GM12892 (cell line): ENCODE results near the gene FRS3.

ENCODE experiments used
- DNase-seq: peaks from one replicate; pipeline ENCODE4 v3.0.0; 2011; ENCODE audit not compliant: insufficient read length
- FAIRE-seq: peaks from 2 replicates; lab custom pipeline; 2011; peaks lifted over from hg19 to GRCh38; lab: Jason Lieb, UNC
- POLR2A ChIP-seq: IDR thresholded peaks from 2 replicates; pipeline ENCODE4 v1.6.1; 2011; ENCODE audit warnings: low read depth, low read length, control low read depth
- POLR2AphosphoS5 ChIP-seq: IDR thresholded peaks from 2 replicates; pipeline ENCODE4 v1.6.1; 2011; ENCODE audit warnings: low read depth, low read length, control low read depth
- TAF1 ChIP-seq: IDR thresholded peaks from 2 replicates; pipeline ENCODE4 v1.6.1; 2011; ENCODE audit warnings: low read depth, mild to moderate bottlenecking, control low read depth, low read length, borderline replicate concordance

FRS3 gene

DNA sequence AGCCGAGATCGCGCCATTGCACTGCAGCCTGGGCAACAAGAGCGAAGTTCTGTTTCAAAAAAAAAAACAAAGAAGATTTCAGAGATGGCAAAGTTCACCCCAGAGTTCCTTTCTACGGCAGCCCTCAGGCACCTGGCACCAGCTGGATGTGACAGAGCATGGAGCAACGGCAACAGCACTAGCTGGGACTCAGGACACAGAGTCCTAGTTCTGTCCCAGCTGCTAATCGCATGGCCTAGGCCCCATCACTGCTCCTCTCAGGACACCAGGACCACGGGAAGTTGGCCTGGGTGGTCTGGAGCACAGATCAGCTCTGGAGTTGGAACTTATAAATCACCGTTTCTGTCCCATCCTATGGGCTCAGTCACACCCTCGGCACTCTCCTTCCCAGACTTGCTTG lies 33.6 kb downstream of the FRS3 start:
- FAIRE-seq = no peak
- no peak for DNase-seq

DNA sequence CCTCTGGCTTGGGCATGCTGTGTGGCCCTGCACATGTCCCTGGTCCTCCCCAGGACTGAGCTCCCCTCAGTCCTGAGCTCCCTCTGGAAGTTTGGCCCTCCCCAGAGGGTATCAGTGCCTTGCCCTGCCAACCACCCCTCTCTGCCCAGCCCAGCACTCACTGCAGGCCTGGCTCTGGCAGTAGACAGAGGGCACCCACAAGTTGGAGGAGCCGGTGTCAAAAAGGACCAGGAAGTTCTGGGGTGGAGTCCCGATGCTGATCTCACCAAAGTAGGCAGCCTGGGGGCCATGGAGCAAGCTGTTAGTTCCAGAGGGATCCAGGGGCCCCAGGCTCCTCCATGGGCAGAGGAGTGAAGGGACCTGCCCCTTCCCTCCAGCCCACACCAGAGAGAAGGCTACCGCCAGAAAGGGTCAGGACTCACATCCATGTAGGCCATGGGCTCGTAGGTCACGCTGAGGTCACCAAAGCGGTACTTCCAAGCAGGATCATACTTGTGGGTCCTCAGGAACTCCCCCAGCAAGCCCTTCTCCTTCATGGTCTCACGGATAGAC lies 35.4 kb downstream of the FRS3 start:
- no peak for TF ChIP-seq POLR2AphosphoS5
- no peak for TF ChIP-seq TAF1
- TF ChIP-seq POLR2A = no peak
- FAIRE-seq = no peak
- DNase-seq = no peak

More for the DNA sequence above, 33.6 kb downstream of the FRS3 start:
- TF ChIP-seq POLR2AphosphoS5 (no peak), POLR2A (no peak), TAF1 (no peak)

DNA sequence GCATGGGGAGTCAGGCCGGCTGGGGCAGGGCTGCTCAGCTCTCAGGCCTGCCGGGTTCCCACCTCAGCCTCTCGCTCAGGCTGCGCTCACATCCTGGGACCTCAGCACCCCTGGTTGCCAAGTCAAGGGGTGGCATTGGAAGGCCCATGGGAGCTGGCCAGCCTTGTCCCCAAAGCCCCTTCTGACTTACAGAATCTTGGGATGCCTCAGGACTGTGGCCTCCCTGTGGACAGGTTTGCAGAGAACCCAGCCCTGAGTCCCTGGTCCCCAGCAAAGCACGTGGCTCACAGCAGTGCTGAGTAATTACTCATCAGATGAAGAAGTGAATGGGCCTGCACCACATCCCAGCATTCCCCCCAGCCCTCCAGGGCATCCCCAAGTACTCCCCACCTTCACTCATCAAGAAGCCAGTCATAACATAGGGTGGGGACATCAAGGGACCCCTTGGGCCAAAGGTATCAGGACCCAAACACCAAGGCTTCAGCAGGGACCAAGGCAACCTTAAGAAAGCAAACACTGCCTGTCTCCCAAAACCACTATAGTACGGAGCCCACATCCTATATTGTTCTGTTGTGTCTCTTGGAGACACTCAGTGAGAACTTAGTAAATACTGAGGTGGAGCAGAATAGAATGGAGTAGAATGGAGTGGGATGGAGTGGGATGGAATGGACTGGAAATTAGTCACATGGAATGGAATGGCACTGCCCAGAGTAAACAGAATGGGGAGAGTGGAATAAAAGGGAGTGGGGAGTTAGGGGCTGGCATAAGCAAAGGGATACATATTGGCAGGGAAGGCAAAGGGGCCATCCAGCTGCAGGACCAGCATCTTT lies 36.1 kb downstream of the FRS3 start:
- TF ChIP-seq TAF1 (no peak), POLR2A (no peak), POLR2AphosphoS5 (no peak)
- no peak for FAIRE-seq
- DNase-seq = no peak

DNA sequence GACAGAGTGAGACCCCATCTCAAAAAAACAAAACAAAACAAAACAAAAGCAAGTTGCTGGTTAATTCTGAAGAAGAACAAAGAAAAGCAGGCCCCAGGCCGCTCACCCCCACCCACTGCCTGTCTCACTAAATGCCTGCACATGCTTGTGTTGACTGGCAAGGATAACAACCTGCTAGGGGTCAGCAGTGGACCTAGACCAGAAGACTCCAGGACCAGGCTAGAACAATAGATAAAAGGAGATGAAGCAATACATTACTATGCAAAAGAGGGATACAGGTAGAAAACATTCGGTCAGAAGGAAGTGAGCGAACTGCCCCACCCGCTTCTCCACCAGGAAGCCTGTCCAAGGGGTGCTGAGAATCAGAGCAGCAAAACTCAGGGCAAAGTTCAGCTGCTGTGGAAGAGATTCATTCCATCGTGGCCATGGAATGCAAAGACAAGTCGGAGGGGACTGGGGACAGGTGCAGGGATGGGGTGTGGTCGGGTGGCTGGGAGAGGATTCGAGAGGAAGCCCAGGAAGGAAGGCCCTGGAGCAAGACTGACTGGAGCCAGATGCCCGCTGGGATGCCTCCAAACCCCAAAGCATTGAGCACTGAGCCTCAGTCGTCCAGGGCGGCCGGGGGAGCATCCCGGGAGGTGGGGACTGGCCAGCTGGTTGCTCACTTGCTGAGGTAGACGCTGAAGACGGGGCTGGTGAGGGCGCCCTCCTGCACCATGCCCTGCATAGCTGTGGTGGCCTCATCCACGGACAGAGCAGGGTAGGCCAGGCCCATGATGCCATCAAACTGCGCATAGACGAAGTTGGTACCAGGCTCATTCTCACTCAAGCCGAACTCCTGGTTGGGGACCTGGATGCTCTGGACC lies 37.8 kb downstream of the FRS3 start:
- TF ChIP-seq TAF1 (no peak), POLR2AphosphoS5 (no peak), POLR2A (no peak)
- DNase-seq (no peak), FAIRE-seq (no peak)

DNA sequence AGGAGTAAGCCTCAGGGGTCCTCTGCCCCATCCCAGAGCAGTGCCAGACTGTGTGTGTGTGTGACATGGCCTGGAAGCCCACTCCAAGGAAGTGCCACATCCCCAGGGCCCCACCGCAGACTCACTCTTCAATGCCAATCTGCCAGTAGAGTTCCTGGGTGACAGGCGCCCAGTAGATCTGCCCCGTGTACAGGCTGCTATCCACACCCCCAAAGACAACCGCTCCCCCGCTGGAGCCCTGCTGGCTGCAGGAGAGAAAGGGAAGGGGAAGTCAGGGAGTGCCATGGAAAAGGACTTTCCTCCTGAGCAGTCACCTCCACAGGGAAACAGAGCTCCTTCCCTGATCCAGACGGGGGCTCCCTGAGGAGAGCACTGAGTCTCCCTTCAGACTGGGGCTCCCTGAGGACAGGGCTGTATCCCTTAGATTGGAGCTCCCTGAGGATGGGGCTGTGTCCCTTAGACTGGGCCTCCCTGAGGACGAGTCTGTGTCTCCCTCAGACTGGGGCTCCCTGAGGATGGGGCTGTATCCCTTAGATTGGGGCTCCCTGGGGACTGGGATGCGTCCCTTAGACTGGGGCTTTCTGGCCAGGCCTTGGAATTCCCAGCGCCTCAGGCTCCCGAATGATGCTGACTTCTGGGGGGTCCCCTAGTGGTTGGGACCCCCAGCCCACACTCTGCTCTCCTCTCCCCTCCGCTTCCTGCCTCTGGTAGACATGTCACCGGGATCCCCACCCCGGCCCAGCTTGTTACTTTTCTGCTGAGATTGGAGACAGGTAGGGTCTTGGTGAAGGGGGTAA lies 39.1 kb downstream of the FRS3 start:
- FAIRE-seq (no peak), DNase-seq (no peak)
- TF ChIP-seq POLR2A (no peak), TAF1 (no peak), POLR2AphosphoS5 (no peak)

DNA sequence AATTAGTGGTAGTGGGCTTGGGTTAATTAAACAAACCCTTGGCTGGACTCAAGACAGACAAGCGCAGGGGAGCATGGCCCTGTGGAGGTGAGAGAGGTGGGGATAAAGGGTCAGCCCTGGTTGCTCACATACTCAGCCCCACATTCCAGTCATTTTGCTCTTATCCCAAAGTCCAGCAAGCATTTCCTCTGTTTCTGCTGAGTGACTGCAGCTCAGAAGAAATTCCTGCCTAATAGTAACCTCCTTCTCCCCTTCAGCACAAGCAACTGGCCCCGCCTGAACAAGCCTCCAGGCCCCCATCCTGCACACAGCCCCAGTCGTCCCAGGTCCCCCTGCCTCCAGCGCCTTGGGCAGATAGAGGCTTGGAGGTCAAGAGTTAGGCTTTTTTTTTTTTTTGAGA lies 40.7 kb downstream of the FRS3 start:
- TF ChIP-seq TAF1 = no peak
- TF ChIP-seq POLR2AphosphoS5 = no peak
- TF ChIP-seq POLR2A = no peak
- DNase-seq = no peak
- FAIRE-seq = no peak

DNA sequence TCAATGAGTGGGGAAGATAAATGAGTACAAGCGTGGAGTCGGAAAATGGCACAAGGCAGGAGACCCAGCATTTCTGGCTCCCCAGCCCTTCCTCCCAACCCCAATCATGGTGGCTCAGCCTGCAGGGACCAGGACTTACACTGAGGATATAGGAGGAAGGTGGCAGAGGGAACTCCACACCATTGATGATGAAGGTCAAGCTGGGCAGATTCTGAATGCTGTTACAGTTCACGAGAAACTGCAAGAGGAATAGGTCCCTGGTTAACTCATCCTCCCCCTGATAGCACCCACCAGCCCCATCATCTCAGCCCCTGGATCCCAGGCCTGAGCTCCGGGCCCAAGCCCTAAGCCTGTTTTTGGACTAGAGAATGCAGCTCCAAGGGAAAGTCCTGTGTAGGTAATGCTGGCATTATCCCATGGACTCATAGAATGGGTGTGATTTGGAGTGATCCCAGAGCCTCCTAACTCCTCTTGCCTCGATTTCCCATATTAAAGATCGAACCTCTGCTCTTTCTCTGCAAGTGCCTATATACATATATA lies 42.0 kb downstream of the FRS3 start:
- DNase-seq (no peak), FAIRE-seq (no peak)
- no peak for TF ChIP-seq POLR2AphosphoS5

DNA sequence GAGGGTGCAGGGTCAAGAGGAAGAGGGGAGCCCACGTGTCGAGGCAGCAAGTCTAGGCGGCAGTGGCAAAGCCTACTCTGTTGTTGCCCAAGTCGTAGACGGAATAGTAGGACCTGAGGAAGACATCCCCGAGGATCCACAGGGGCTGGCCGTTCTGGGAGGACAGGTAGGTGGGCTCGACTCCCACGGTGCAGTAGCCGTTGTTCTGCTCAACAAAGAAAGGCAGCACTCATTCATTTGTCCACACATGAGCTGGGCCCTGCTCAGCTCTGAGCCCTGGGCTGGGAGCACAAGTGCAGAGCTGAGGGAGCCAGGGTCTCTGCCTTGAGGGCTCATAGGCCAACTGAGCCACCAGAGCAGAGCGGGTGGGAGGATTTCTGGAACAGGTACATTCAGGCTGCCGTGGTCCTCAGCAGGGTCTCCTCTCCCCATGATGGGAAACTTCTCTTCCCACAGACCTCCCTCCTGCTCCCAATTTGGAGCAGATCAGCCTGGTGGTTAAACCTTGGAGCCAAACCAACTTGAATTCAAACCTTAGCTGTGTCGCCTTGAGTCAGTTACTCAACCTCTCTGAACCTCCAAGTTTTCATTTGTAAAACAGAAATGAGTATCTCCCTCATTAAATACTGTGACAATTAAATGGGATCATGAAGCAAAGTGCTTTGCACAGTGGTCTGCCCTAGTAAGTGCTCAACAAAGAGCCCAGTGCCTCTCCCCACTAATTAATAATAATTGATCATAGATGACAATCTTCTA lies 42.7 kb downstream of the FRS3 start:
- DNase-seq = no peak
- TF ChIP-seq TAF1 (no peak), POLR2A (no peak), POLR2AphosphoS5 (no peak)
- no peak for FAIRE-seq

DNA sequence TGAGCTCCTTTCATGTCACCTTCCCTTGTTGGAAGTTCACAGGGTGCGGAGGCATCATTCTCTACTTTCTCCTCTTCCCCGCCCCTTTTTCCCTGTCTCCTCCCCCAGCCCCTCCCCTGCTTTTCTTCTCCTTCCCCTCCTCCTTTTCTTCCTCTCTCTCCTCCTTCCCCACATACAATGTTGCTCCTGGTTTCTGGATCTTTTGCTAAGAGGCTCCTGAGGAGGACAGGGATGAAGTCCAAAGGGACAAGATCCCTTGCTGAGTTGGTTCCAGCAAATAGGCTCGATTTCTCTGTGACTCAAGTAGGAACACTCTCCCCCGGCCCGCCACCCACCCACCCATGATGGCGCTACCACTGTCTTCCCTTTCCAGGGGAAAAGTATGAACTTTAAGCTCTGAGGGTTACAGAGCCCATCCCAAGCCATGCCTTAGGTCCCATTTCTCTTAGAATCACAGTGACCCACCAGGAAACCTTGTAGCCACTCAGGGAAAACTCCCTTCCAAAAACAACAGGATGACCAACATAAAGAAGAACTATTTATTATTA lies 43.4 kb downstream of the FRS3 start:
- TF ChIP-seq POLR2AphosphoS5 (no peak), POLR2A (no peak), TAF1 (no peak)
- DNase-seq (no peak), FAIRE-seq (no peak)

DNA sequence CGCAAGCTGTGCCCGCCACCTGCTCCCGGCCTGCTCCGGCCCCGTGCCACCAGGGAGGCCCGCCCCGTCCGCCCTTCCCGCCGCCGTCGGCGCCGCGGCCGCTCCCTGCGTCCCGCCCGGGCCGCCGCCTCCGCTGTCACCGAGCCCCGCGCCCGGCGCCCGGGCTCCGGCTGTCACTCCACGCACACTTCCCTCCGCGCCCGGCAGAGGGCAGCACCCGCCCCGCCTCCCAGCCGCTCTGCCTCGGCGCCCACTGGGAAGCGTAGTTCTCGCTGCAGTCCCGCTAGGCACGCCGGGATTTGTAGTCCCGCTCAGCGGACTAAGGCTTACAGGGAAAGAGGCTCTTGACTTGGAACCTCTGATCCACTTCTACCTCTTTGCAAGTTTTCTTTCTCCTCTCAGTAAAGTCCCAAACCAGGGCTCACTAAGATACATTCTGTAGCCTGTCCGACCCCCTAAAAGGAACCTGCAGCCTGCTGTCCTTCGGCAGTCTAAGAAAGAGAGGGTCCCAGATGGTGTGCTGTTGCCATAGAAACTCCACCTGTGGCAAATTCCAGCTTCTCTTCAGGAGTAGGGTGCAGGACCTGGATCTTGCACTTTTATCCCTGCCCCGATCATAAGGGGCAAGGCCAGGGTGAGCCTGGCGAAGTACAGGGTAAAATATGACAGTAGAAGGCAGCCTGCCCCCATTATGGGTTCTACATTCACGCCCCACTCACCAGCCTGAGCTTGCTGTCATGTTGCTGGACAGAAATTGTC lies 44.1 kb downstream of the FRS3 start, which contains the start of gene TFEB:
Gene TFEB, minus strand, starts transcription at position 182 of the 759 bp plus-strand sequence. CDS start 44,395 bp downstream, outside the sequence.
- DNase-seq = peak; percentile 94

More for the DNA sequence above, 44.1 kb downstream of the FRS3 start, which contains the start of gene TFEB:
- TF ChIP-seq TAF1 = no peak
- TF ChIP-seq POLR2AphosphoS5 = no peak
- TF ChIP-seq POLR2A = 0 out of 2 replicates have a peak, but pooled peaks have one; percentile 13
- FAIRE-seq = peak; percentile 98
